Right atrium auricular region (tissue), 2 donors: Measurements from ENCODE around the gene TMEM40. TPM values are rescaled to one million over a fixed set of nuclear protein-coding genes. Genes with fewer than 3 reads are reported as not detected.

Experiments used
- DNase-seq: peaks from one replicate; pipeline ENCODE4 v3.0.0-alpha.2; 2019; ENCODE audit warnings: low spot score
- H3K27ac ChIP-seq, 2 donors: fragments of 200-600 bp; sonication (generic); 1 replicate in 1 of 2; 2 replicates in 1 of 2; pipeline ENCODE4 v1.5.1; 2016 to 2019
- H3K27me3 ChIP-seq, 2 donors: fragments of 200-600 bp; sonication (generic); one replicate each; pipeline versions ENCODE4 v1.5.1 to v1.6.0; 2017 to 2019
- H3K36me3 ChIP-seq: fragments of 200-600 bp; sonication (generic); one replicate; pipeline ENCODE4 v1.5.1; 2016
- H3K4me1 ChIP-seq, 2 donors: fragments of 200-600 bp; sonication (generic); one replicate each; pipeline versions ENCODE4 v1.5.1 to v1.6.0; 2017 to 2019
- H3K4me3 ChIP-seq, 2 donors: fragments of 200-600 bp; sonication (generic); 1 replicate in 1 of 2; 2 replicates in 1 of 2; pipeline ENCODE4 v1.5.1; 2017 to 2019; ENCODE audit warnings: mild to moderate bottlenecking in 1 of 2, moderate library complexity in 1 of 2
- H3K9me3 ChIP-seq, 2 donors: fragments of 200-600 bp; sonication (generic); one replicate each; pipeline ENCODE4 v1.5.1; 2019
- CTCF ChIP-seq, 2 donors: fragments of 200-600 bp; sonication (generic); IDR thresholded peaks; one replicate each; pipeline ENCODE4 v1.5.1; 2019; ENCODE audit warnings: antibody characterized with exemption in 2 of 2
- total RNA-seq, 2 donors: library from RNA; depleted of rRNA; stranded (reverse); fragments of >200 nt; gene quantifications; one replicate each; pipeline ENCODE4 v1.1.0, GENCODE V29; 2016

The TMEM40 gene
- total RNA-seq, 2 donors from 2014 or later = 1.8 to 2.3 TPM

DNA sequence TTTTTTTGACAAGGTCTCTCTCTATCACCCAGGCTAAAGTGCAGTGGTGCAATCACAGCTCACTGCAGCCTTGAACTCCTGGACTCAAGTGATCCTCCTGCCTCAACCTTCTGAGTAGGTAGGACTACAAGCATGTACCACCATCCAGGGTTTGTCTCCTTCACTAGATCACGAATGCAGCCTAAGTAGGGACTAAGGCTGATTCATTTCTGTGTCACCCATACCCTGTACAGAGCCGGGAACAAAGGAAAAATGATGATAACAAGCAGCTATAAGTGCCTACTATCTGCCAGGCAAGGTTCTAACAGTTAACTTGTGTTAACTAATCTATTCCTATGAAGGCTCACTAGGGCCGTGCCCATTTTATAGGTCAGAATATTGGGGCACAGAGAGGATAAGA, 7.0 kb downstream of the TMEM40 start:
- H3K4me1 ChIP-seq = peaks cover 0 to 17% of the 10 kb centered on the region in 2 donors
- no peaks in the 10 kb centered on the region for H3K27me3 ChIP-seq
- no peak for TF ChIP-seq CTCF (IDR thresholded peaks at IDR 0.05)
- H3K4me3 ChIP-seq = no peak overlapping the region
- no peaks in the 10 kb centered on the region for H3K36me3 ChIP-seq
- peak overlapping the region; percentile 74 to 76 for H3K27ac ChIP-seq
- no peak for DNase-seq
- H3K9me3 ChIP-seq = no peaks in the 10 kb centered on the region

DNA sequence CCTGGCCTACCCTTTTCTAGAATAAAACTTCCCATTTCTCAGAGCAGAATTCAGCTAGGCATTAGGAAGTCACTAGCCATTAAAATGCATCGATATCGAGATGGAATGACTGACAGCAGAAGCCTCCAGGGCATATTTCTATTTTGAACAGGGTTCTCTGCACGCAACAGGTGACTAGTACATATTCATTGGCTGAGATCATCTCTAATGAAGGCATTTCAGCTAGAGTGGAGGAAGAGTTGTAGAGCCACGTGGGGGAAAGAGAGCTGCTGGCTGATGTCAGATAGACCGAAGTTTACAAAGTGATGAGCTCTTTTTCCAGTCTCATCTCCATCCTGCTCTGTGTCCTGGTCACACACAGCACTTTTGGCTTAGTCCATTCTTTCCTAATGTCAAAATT, 7.5 kb downstream of the TMEM40 start:
- H3K27ac ChIP-seq = peak overlapping the region; percentile 74 to 76
- peaks cover 0 to 17% of the 10 kb centered on the region in 2 donors for H3K4me1 ChIP-seq
- DNase-seq = no peak
- no peaks in the 10 kb centered on the region for H3K9me3 ChIP-seq
- TF ChIP-seq CTCF (IDR thresholded peaks at IDR 0.05) = no peak
- H3K36me3 ChIP-seq = no peaks in the 10 kb centered on the region
- H3K4me3 ChIP-seq = no peak overlapping the region
- no peaks in the 10 kb centered on the region for H3K27me3 ChIP-seq

GRCh38 chr3:12750658-12751071, 8.4 kb downstream of the TMEM40 start:
- Histone ChIP-seq H3K4me1 (peaks cover 0 to 17% of the 10 kb centered on the region in 2 donors), H3K27me3 (no peaks in the 10 kb centered on the region), H3K4me3 (no peak overlapping the region), H3K9me3 (no peaks in the 10 kb centered on the region), H3K36me3 (no peaks in the 10 kb centered on the region), H3K27ac (peak overlapping the region; percentile 74 to 76)
- no peak for TF ChIP-seq CTCF (IDR thresholded peaks at IDR 0.05)
- no peak for DNase-seq

DNA sequence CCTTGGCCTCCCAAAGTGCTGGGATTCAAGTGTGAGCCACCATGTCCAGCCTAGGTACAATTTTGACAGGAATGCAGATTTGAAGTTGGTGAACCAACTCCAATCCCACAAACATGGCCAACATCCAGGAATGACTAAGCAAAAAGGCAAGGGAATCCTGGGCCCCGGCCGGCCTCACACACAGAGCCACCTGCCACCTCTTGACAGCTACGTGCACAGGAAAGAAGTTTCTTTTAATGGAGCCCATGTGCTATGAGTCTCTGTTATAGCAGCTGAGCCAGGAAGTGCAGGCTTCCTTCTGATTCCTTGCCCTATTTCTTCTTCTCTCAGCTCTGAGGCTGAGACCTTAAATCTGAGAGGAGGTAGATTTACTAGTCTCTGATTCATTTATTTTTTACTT, 8.8 kb downstream of the TMEM40 start:
- Histone ChIP-seq H3K27me3 (no peaks in the 10 kb centered on the region), H3K4me1 (peaks cover 0 to 17% of the 10 kb centered on the region in 2 donors), H3K4me3 (no peak overlapping the region), H3K27ac (peak overlapping the region; percentile 74 to 76), H3K9me3 (no peaks in the 10 kb centered on the region), H3K36me3 (no peaks in the 10 kb centered on the region)
- peak; percentile 68 for DNase-seq
- TF ChIP-seq CTCF (IDR thresholded peaks at IDR 0.05) = no peak

GRCh38 chr3:12748477-12748876, 10.6 kb downstream of the TMEM40 start:
- H3K36me3 ChIP-seq = no peaks in the 10 kb centered on the region
- no peak overlapping the region for H3K27ac ChIP-seq
- no peak overlapping the region for H3K4me3 ChIP-seq
- no peaks in the 10 kb centered on the region for H3K27me3 ChIP-seq
- H3K4me1 ChIP-seq = peaks cover 0 to 17% of the 10 kb centered on the region in 2 donors
- no peaks in the 10 kb centered on the region for H3K9me3 ChIP-seq
- no peak for DNase-seq
- TF ChIP-seq CTCF (IDR thresholded peaks at IDR 0.05) = no peak

GRCh38 chr3:12746419-12746818, 12.6 kb downstream of the TMEM40 start:
- no peaks in the 10 kb centered on the region for H3K9me3 ChIP-seq
- H3K36me3 ChIP-seq = no peaks in the 10 kb centered on the region
- H3K4me3 ChIP-seq = no peak overlapping the region
- TF ChIP-seq CTCF (IDR thresholded peaks at IDR 0.05) = no peak
- no peak for DNase-seq
- H3K27me3 ChIP-seq = no peaks in the 10 kb centered on the region
- H3K4me1 ChIP-seq = peaks cover 0 to 21% of the 10 kb centered on the region in 2 donors
- peak overlapping the region; percentile 65 to 73 for H3K27ac ChIP-seq
